ENCODE data around the gene FAM107B. TPM values are rescaled to one million over a fixed set of nuclear protein-coding genes. Genes with fewer than 3 reads are reported as not detected.

Gene FAM107B
- total RNA-seq, 1 donor: 30.0 TPM

DNA sequence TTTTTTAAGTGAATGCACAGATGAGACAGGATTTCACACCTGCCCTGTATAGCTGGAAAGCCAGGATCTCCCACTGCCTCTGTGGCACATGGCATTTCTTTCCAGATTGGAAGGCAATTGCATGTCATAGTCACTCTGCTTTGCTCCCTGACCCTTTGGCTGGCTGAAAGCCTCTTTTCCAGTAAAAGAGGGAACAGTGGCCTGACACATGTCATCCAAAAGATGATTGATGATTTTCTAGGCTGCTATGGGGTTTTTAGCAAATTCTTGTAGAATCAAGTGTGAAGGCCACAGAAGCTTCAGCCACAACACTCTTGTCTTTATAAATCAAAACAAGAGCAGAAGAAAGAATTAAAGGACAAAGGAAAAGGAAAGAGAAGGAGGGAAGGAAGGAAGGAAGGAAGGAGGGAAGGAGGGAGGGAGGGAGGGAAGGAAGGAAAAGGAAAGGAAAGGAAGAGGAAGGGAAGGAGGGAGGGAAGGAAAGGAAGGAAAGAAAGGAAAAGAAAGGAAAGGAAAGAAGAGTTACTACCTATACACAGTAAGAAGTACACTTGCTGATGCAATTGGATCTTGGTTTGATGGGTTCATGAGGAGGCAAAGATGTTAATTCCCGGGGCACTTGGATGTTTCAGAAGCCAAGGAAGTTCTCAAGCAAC lies 285.0 kb downstream of the FAM107B start:
- DNase-seq (ENCODE audit: insufficient read length, low spot score, missing footprints): peak; percentile 14
- Histone ChIP-seq H4K20me1 (ENCODE audit: insufficient read depth, low read length) (no peaks in the 10 kb centered on the region), H3K4me3 (ENCODE audit: insufficient read depth, low read length) (no peak overlapping the region), H3K79me2 (ENCODE audit: insufficient read depth, low read length) (no peaks in the 10 kb centered on the region), H3K9me3 (ENCODE audit: low read depth, low read length) (no peaks in the 10 kb centered on the region), H2AFZ (ENCODE audit: low read length) (no peak overlapping the region), H3K27ac (ENCODE audit: low read depth, low read length) (no peak overlapping the region), H3K36me3 (ENCODE audit: insufficient read depth, low read length) (no peaks in the 10 kb centered on the region), H3K4me1 (ENCODE audit: insufficient read depth, low read length) (peaks cover 11% of the 10 kb centered on the region), H3K27me3 (ENCODE audit: insufficient read depth, low read length) (no peaks in the 10 kb centered on the region), H3K4me2 (ENCODE audit: insufficient read depth, low read length) (no peak overlapping the region)
- TF ChIP-seq, protein P1, sequence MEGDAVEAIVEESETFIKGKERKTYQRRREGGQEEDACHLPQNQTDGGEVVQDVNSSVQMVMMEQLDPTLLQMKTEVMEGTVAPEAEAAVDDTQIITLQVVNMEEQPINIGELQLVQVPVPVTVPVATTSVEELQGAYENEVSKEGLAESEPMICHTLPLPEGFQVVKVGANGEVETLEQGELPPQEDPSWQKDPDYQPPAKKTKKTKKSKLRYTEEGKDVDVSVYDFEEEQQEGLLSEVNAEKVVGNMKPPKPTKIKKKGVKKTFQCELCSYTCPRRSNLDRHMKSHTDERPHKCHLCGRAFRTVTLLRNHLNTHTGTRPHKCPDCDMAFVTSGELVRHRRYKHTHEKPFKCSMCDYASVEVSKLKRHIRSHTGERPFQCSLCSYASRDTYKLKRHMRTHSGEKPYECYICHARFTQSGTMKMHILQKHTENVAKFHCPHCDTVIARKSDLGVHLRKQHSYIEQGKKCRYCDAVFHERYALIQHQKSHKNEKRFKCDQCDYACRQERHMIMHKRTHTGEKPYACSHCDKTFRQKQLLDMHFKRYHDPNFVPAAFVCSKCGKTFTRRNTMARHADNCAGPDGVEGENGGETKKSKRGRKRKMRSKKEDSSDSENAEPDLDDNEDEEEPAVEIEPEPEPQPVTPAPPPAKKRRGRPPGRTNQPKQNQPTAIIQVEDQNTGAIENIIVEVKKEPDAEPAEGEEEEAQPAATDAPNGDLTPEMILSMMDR (IDR thresholded peaks at IDR 0.05; ENCODE audit: extremely low read depth, low read depth, low read length): no peak

DNA sequence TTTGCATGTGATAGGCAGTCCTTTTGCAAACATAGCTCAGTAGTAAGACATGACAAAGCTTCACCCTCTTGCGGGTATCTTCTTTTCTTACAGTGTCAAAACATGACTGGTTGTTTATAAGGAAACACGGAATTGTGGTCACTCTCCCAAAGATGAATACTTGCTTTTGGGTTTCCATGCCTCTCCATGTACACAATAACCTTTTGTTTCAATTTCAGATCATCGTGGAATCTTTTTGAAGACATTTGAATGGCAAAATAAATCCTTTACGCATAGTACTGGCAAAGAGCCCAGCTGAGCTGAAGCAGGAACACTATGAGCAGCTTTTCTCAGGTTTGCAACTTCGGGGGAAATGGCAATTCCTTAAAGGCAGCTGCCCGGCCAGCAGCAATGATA lies 287.2 kb downstream of the FAM107B start:
- Histone ChIP-seq H3K27me3 (ENCODE audit: insufficient read depth, low read length) (peaks cover 4% of the 10 kb centered on the region), H3K27ac (ENCODE audit: low read depth, low read length) (peak overlapping the region; percentile 56), H3K36me3 (ENCODE audit: insufficient read depth, low read length) (no peaks in the 10 kb centered on the region), H3K4me2 (ENCODE audit: insufficient read depth, low read length) (peak overlapping the region; percentile 47), H3K79me2 (ENCODE audit: insufficient read depth, low read length) (no peaks in the 10 kb centered on the region), H2AFZ (ENCODE audit: low read length) (peak overlapping the region; percentile 11), H3K9me3 (ENCODE audit: low read depth, low read length) (no peaks in the 10 kb centered on the region), H4K20me1 (ENCODE audit: insufficient read depth, low read length) (no peaks in the 10 kb centered on the region), H3K4me1 (ENCODE audit: insufficient read depth, low read length) (peaks cover 11% of the 10 kb centered on the region), H3K4me3 (ENCODE audit: insufficient read depth, low read length) (peak overlapping the region; percentile 55)
- no peak for DNase-seq (ENCODE audit: insufficient read length, low spot score, missing footprints)
- TF ChIP-seq, protein P1 (IDR thresholded peaks at IDR 0.05; ENCODE audit: extremely low read depth, low read depth, low read length): no peak

DNA sequence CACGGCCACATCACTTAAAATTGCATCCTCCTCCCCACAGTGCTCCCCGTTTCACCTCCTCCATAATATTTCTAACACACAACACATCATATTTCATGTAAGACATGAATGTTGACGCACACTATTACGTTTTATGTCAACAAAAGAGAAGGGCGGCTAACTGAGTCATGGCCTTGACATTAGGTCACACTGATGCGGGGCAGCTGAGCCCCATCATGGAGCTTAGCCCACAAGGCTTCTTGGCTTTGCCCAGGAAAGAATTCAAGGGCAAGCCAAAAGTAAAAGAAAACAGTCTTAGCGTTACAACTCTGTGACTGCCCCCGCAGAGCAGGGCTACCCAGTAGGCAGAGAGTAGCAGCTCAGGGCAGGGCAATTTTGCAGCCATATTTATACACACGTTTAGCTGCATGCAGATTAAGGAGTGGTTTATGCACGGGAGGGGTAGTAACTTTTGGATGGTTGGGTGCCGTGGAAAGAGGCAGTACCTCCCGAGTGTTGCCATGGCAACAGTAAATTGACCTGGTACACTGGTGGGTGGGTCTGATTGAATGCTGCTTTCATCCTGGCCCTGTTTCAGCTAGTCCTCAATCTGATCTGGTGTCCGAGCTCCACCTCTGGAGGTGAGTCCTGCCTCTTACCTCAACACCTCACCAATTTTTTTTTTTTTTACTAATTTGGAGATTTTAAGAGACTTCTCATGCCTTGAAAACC lies 287.8 kb downstream of the FAM107B start:
- H3K27me3 ChIP-seq (ENCODE audit: insufficient read depth, low read length): peaks cover 4% of the 10 kb centered on the region
- H2AFZ ChIP-seq (ENCODE audit: low read length): peak overlapping the region; percentile 60
- H3K36me3 ChIP-seq (ENCODE audit: insufficient read depth, low read length): no peaks in the 10 kb centered on the region
- no peak for DNase-seq (ENCODE audit: insufficient read length, low spot score, missing footprints)
- TF ChIP-seq, protein P1 (IDR thresholded peaks at IDR 0.05; ENCODE audit: extremely low read depth, low read depth, low read length): no peak
- H3K79me2 ChIP-seq (ENCODE audit: insufficient read depth, low read length): no peaks in the 10 kb centered on the region
- H3K9me3 ChIP-seq (ENCODE audit: low read depth, low read length): no peaks in the 10 kb centered on the region
- H4K20me1 ChIP-seq (ENCODE audit: insufficient read depth, low read length): no peaks in the 10 kb centered on the region
- peak overlapping the region; percentile 55 for H3K4me3 ChIP-seq (ENCODE audit: insufficient read depth, low read length)
- H3K4me2 ChIP-seq (ENCODE audit: insufficient read depth, low read length): peak overlapping the region; percentile 47
- H3K4me1 ChIP-seq (ENCODE audit: insufficient read depth, low read length): peaks cover 11% of the 10 kb centered on the region
- H3K27ac ChIP-seq (ENCODE audit: low read depth, low read length): peak overlapping the region; percentile 56

DNA sequence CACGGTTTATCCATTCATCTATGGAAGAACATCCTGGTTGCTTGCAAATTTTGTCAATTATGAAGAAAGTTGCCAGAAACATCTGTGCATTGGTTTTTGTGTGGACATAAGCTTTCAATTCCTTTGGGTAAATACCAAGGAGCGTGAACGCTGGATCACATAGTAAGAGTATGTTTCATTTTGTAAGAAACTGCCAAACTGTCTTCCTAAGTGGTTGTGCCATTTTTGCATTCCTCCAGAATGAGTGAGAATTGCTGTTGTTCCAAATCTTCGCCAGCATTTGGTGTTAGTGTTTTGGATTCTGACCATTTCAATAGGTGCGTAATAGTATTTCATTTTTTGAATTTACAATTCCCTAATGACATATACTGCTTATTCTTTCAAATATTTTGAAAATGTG lies 288.7 kb downstream of the FAM107B start:
- TF ChIP-seq, protein P1 (IDR thresholded peaks at IDR 0.05; ENCODE audit: extremely low read depth, low read depth, low read length): no peak
- Histone ChIP-seq H3K4me1 (ENCODE audit: insufficient read depth, low read length) (peaks cover 11% of the 10 kb centered on the region), H3K36me3 (ENCODE audit: insufficient read depth, low read length) (no peaks in the 10 kb centered on the region), H3K4me2 (ENCODE audit: insufficient read depth, low read length) (no peak overlapping the region), H2AFZ (ENCODE audit: low read length) (no peak overlapping the region), H3K4me3 (ENCODE audit: insufficient read depth, low read length) (no peak overlapping the region), H3K79me2 (ENCODE audit: insufficient read depth, low read length) (no peaks in the 10 kb centered on the region), H3K27ac (ENCODE audit: low read depth, low read length) (no peak overlapping the region), H4K20me1 (ENCODE audit: insufficient read depth, low read length) (no peaks in the 10 kb centered on the region), H3K9me3 (ENCODE audit: low read depth, low read length) (no peaks in the 10 kb centered on the region), H3K27me3 (ENCODE audit: insufficient read depth, low read length) (peaks cover 4% of the 10 kb centered on the region)
- no peak for DNase-seq (ENCODE audit: insufficient read length, low spot score, missing footprints)

Measured in osteoblast (primary cell).